HepG2 (cell line): ENCODE data around the gene NAPB. TPM values are rescaled to one million over a fixed set of nuclear protein-coding genes. Genes with fewer than 3 reads are reported as not detected.

Experiments used
- ATAC-seq: fragments of 200-7000 bp; cut with Tn5 transposase; 3 replicates; pipeline ENCODE4 v1.9.1; 2020; ENCODE audit warnings: mild to moderate bottlenecking, moderate library complexity
- BruUV-seq: library from RNA; stranded (reverse); fragments of 400-500 nt; replicated peaks from 2 replicates; lab custom pipeline; 2021; lab: Mats Ljungman, UMichigan
- CTCF ChIA-PET: fragments of 300-600 bp; formaldehyde crosslinking; extraction: SDS; loops from one replicate; lab custom pipeline; 2021; ENCODE audit warnings: low total read pairs, inconsistent platforms, low intra/inter-chr PET ratio; lab: Yijun Ruan, JAX
- POLR2A ChIA-PET: fragments of 350-600 bp; sonication (Branson Sonifier 250); formaldehyde crosslinking; loops from one replicate; lab custom pipeline; 2020; ENCODE audit warnings: antibody characterized with exemption, inconsistent platforms; lab: Yijun Ruan, JAX
- DNase-seq: peaks from one replicate; pipeline ENCODE4 v3.0.0-alpha.2; 2015; ENCODE audit warnings: low spot score
- FAIRE-seq: peaks from 3 replicates; lab custom pipeline; 2011; peaks lifted over from hg19 to GRCh38; lab: Jason Lieb, UNC
- H2AFZ ChIP-seq: one replicate; pipeline ENCODE4 v1.6.1; 2011; ENCODE audit warnings: low read length, inconsistent platforms
- H3K27ac ChIP-seq: fragments of 300-600 bp; 3 replicates; pipeline ENCODE4 v1.8.0; 2011; ENCODE audit warnings: mixed run types, mild to moderate bottlenecking, mixed read lengths, low read length, inconsistent platforms; ENCODE audit not compliant: insufficient read depth; ENCODE audit errors: extremely low read length
- H3K27me3 ChIP-seq, 2 experiments: fragments of 200-600 bp in 1 of 2; 2 replicates in 1 of 2; 3 replicates in 1 of 2; pipeline versions ENCODE4 v1.6.0 to v1.8.0; 2011; ENCODE audit warnings: low read length in 2 of 2, mild to moderate bottlenecking in 2 of 2, moderate library complexity in 2 of 2, inconsistent platforms in 1 of 2; ENCODE audit not compliant: insufficient read depth in 2 of 2, control insufficient read depth in 1 of 2
- H3K36me3 ChIP-seq, 2 experiments: fragments of 200-600 bp in 1 of 2; replicated peaks in 1 of 2; 2 replicates in 1 of 2; 3 replicates in 1 of 2; pipeline versions ENCODE4 v1.5.1 to v1.8.0; 2011; ENCODE audit warnings: low read length in 2 of 2, inconsistent platforms in 1 of 2; ENCODE audit not compliant: insufficient read depth in 2 of 2, control insufficient read depth in 1 of 2
- H3K4me1 ChIP-seq: 2 replicates; pipeline ENCODE4 v1.5.1; 2012; ENCODE audit warnings: low read length, inconsistent platforms; ENCODE audit not compliant: insufficient read depth
- H3K4me2 ChIP-seq: 2 replicates; pipeline ENCODE4 v1.6.0; 2011; ENCODE audit warnings: low read depth, low read length, inconsistent platforms
- H3K4me3 ChIP-seq, 3 experiments: fragments of 200-600 bp in 1 of 3; sonication (generic), shearing (Covaris generic) in 1 of 3; replicated peaks in 1 of 3; 2 replicates each; pipeline ENCODE4 v1.5.1; 2011 to 2016; ENCODE audit warnings: low read length in 3 of 3, inconsistent platforms in 2 of 3, low read depth in 2 of 3, mild to moderate bottlenecking in 2 of 3, control low read depth in 1 of 3, mixed read lengths in 1 of 3; ENCODE audit not compliant: insufficient read depth in 1 of 3
- H3K79me2 ChIP-seq: one replicate; pipeline ENCODE4 v1.6.1; 2011; ENCODE audit warnings: low read length, inconsistent platforms; ENCODE audit not compliant: insufficient read depth
- H3K9ac ChIP-seq: 2 replicates; pipeline ENCODE4 v1.6.0; 2011; ENCODE audit warnings: mild to moderate bottlenecking, low read depth, low read length, inconsistent platforms; ENCODE audit not compliant: insufficient read depth
- H3K9me3 ChIP-seq: 2 replicates; pipeline ENCODE4 v1.5.1; 2012; ENCODE audit warnings: mild to moderate bottlenecking, low read length
- H4K20me1 ChIP-seq: 2 replicates; pipeline ENCODE4 v1.6.0; 2011; ENCODE audit warnings: inconsistent platforms, mild to moderate bottlenecking, low read length, moderate library complexity; ENCODE audit not compliant: insufficient read depth
- BRF2 ChIP-seq: sonication (generic); formaldehyde crosslinking; IDR thresholded peaks from 2 replicates; pipeline ENCODE4 v1.8.1; 2022; ENCODE audit warnings: mild to moderate bottlenecking, missing genetic modification reagents
- DMAP1 ChIP-seq: IDR thresholded peaks from 2 replicates; pipeline ENCODE4 v1.6.1; 2016
- FOXA3 ChIP-seq: IDR thresholded peaks from 2 replicates; pipeline ENCODE4 v1.6.1; 2016; ENCODE audit warnings: missing genetic modification reagents, missing compliant biosample characterization
- HMGA1 ChIP-seq: sonication (generic); formaldehyde crosslinking; conservative IDR thresholded peaks from 2 replicates; pipeline ENCODE4 v1.4.0; 2020; ENCODE audit warnings: missing genetic modification reagents
- JUN ChIP-seq: sonication (generic); formaldehyde crosslinking; IDR thresholded peaks from 2 replicates; pipeline ENCODE4 v1.4.0; 2020; ENCODE audit warnings: mild to moderate bottlenecking, missing genetic modification reagents
- KDM4B ChIP-seq: sonication (generic); formaldehyde crosslinking; IDR thresholded peaks from 2 replicates; pipeline ENCODE4 v1.4.0; 2020; ENCODE audit warnings: missing genetic modification reagents
- MEIS2 ChIP-seq: sonication (generic); formaldehyde crosslinking; IDR thresholded peaks from 2 replicates; pipeline ENCODE4 v1.9.0; 2021; ENCODE audit warnings: mild to moderate bottlenecking, missing genetic modification reagents
- NR2F1 ChIP-seq, 2 experiments: fragments of 450-650 bp in 1 of 2; formaldehyde crosslinking in 1 of 2; IDR thresholded peaks; 2 replicates each; pipeline versions ENCODE4 v1.5.0 to v1.6.1; 2016 to 2020; ENCODE audit warnings: mild to moderate bottlenecking in 1 of 2, missing compliant biosample characterization in 1 of 2, missing genetic modification reagents in 1 of 2, moderate library complexity in 1 of 2
- PHF20 ChIP-seq: sonication (generic); formaldehyde crosslinking; IDR thresholded peaks from 2 replicates; pipeline ENCODE4 v1.5.0; 2020; ENCODE audit warnings: mild to moderate bottlenecking, missing genetic modification reagents
- REXO4 ChIP-seq: sonication (generic); formaldehyde crosslinking; IDR thresholded peaks from 2 replicates; pipeline ENCODE4 v1.8.0; 2022; ENCODE audit warnings: missing genetic modification reagents, mild to moderate bottlenecking, borderline replicate concordance
- RFXAP ChIP-seq: sonication (generic); formaldehyde crosslinking; IDR thresholded peaks from 2 replicates; pipeline ENCODE4 v1.4.0; 2020; ENCODE audit warnings: missing genetic modification reagents, borderline replicate concordance
- RNF219 ChIP-seq: sonication (generic); formaldehyde crosslinking; IDR thresholded peaks from 2 replicates; pipeline ENCODE4 v1.5.0; 2020; ENCODE audit warnings: mild to moderate bottlenecking, missing genetic modification reagents
- SMAD9 ChIP-seq: sonication (generic); formaldehyde crosslinking; IDR thresholded peaks from 2 replicates; pipeline ENCODE4 v1.5.1; 2020; ENCODE audit warnings: mild to moderate bottlenecking, missing genetic modification reagents
- SP4 ChIP-seq: sonication (generic); formaldehyde crosslinking; IDR thresholded peaks from 2 replicates; pipeline ENCODE4 v1.8.1; 2023; ENCODE audit warnings: mild to moderate bottlenecking, missing genetic modification reagents
- SYNCRIP ChIP-seq: fragments of 200-400 bp; formaldehyde crosslinking; IDR thresholded peaks from 2 replicates; pipeline ENCODE4 v1.6.1; 2018; ENCODE audit warnings: mild to moderate bottlenecking, low read depth, low read length; ENCODE audit not compliant: insufficient read depth
- TRAFD1 ChIP-seq: sonication (generic); formaldehyde crosslinking; IDR thresholded peaks from 2 replicates; pipeline ENCODE4 v1.5.1; 2020; ENCODE audit warnings: missing genetic modification reagents, mild to moderate bottlenecking, borderline replicate concordance
- TRIM24 ChIP-seq: sonication (generic); formaldehyde crosslinking; IDR thresholded peaks from 2 replicates; pipeline ENCODE4 v1.8.0; 2022; ENCODE audit warnings: mild to moderate bottlenecking, missing genetic modification reagents
- ZFP36L2 ChIP-seq: sonication (generic); formaldehyde crosslinking; IDR thresholded peaks from 2 replicates; pipeline ENCODE4 v1.4.0; 2020; ENCODE audit warnings: missing genetic modification reagents
- ZNF235 ChIP-seq: sonication (generic); formaldehyde crosslinking; IDR thresholded peaks from 2 replicates; pipeline ENCODE4 v1.8.1; 2023; ENCODE audit warnings: mild to moderate bottlenecking, missing genetic modification reagents, borderline replicate concordance
- ZNF891 ChIP-seq: sonication (generic); formaldehyde crosslinking; IDR thresholded peaks from 2 replicates; pipeline ENCODE4 v1.5.0; 2020; ENCODE audit warnings: mild to moderate bottlenecking, missing genetic modification reagents
- WGBS: methylation state at CpG from one replicate; pipeline ENCODE4 v1.1.6; 2017; ENCODE audit warnings: low lambda C conversion rate; 5-methylcytosine and 5-hydroxymethylcytosine counted together
- in situ Hi-C: cut with HindIII; loops from 2 replicates; pipeline ENCODE4 v1.10.0; 2017; ENCODE audit warnings: low pct_unique_long_range_greater_than_20kb; ENCODE audit not compliant: extremely low pct_ligation_motif_present
- intact Hi-C: fragments of 100-400 bp; cut with micrococcal nuclease; formaldehyde crosslinking; loops from one replicate; pipeline ENCODE4 v1.10.0; 2022; ENCODE audit not compliant: unreplicated experiment
- polyA plus RNA-seq, 8 experiments: library from polyadenylated mRNA; depleted of rRNA in 3 of 8; stranded (reverse) in 7 of 8; unstranded in 1 of 8; fragments of >200 nt; fragmentation: Illumina TruSeq in 4 of 8; extraction: Trizol in 4 of 8; gene quantifications; 2 replicates each; pipeline versions ENCODE4 v1.2.1 to v1.2.3, GENCODE V29; 2011 to 2016; ENCODE audit warnings: low read depth in 4 of 8, missing spikeins in 1 of 8, mixed read lengths in 1 of 8; ENCODE audit not compliant: insufficient read depth in 1 of 8
- total RNA-seq, 5 experiments: library from RNA; depleted of rRNA; stranded (reverse); fragments of >200 nt; fragmentation: Illumina TruSeq; extraction: Trizol; gene quantifications; 2 replicates each; pipeline ENCODE4 v1.2.3, GENCODE V29; 2016; ENCODE audit warnings: low read depth in 1 of 5

Gene NAPB
- total and polyA plus RNA-seq, 2 of the 13 experiments (the other 11 are each of a cell fraction or from before 2014, with no cell fraction given), result 15.2 to 16.1 TPM

- peak overlapping the region; percentile 10 for H3K27ac ChIP-seq
- H4K20me1 ChIP-seq, result no peaks in the 10 kb centered on the region
- peak; percentile 79 for ATAC-seq
- H3K4me2 ChIP-seq, result peak overlapping the region; percentile 69
- H3K27me3 ChIP-seq, result no peaks in the 10 kb centered on the region
- H3K4me3 ChIP-seq, result peak overlapping the region in 1 of 3 experiments; percentile 32; a peak in 1 of 6 replicates
- FAIRE-seq, result no peak
- BruUV-seq, result TSS peak; percentile 7
- H3K9me3 ChIP-seq, result no peaks in the 10 kb centered on the region
- no peak overlapping the region for H2AFZ ChIP-seq
- peaks cover 20% of the 10 kb centered on the region for H3K79me2 ChIP-seq
- peak; percentile 74 for DNase-seq
- H3K36me3 ChIP-seq, result peaks cover 14 to 66% of the 10 kb centered on the region in 2 experiments
- peaks cover 26% of the 10 kb centered on the region for H3K4me1 ChIP-seq
- in situ Hi-C loops, result no loop called here
- ChIA-PET CTCF (no interaction called here), POLR2A (interaction anchor here (1.0 to 1.6 kb wide), 6 partner anchors 17 to 36 kb away, joined by 3 to 12 read pairs (median 5); partner anchors contain the start of genes GZF1, NAPB and NXT1)
- intact Hi-C loops, result no loop called here
- no peak overlapping the region; the same call in 1 of the 2 replicates for H3K9ac ChIP-seq
- 38% methylated on average over 6 of the region's 6 CpGs for WGBS
- TF ChIP-seq JUN (CRISPR knock-in tag), result no peak
- no peak for TF ChIP-seq BRF2 (CRISPR knock-in tag)
- no peak for TF ChIP-seq SP4 (CRISPR knock-in tag)
- no peak for TF ChIP-seq MEIS2 (CRISPR knock-in tag)
- no peak for TF ChIP-seq ZNF891
- TF ChIP-seq NR2F1 (CRISPR knock-in tag; IDR thresholded peaks at IDR 0.05), result peak; percentile 49 to 81; a peak in 3 of 4 replicates
- no peak for TF ChIP-seq ZFP36L2
- no peak for TF ChIP-seq SYNCRIP
- TF ChIP-seq ZNF235 (CRISPR knock-in tag), result no peak
- TF ChIP-seq RFXAP (CRISPR knock-in tag), result no peak
- TF ChIP-seq FOXA3 (CRISPR knock-in tag), result peak; percentile 97
- no peak for TF ChIP-seq SMAD9 (CRISPR knock-in tag)
- no peak for TF ChIP-seq TRIM24 (CRISPR knock-in tag)
- TF ChIP-seq RNF219, result 0 out of 2 replicates have a peak, but pooled peaks have one; percentile 9
- no peak for TF ChIP-seq REXO4
- TF ChIP-seq HMGA1 (CRISPR knock-in tag), result no peak
- 0 out of 2 replicates have a peak, but pooled peaks have one; percentile 45 for TF ChIP-seq KDM4B
- no peak for TF ChIP-seq PHF20
- no peak for TF ChIP-seq TRAFD1 (CRISPR knock-in tag)
- TF ChIP-seq DMAP1, result no peak
Measured at GRCh38 chr20:23386304-23387117, 34.8 kb downstream of the NAPB start.
